ENCODE results near the gene DEF6. TPM values are rescaled to one million over a fixed set of nuclear protein-coding genes. Genes with fewer than 3 reads are reported as not detected.

DEF6 gene
- total and polyA plus RNA-seq, 2 of the 13 experiments (the other 11 are each of a cell fraction or from before 2014, with no cell fraction given): 5.2 to 10.0 TPM

- in situ Hi-C loops (cut with HindIII; ENCODE audit: extremely low pct_ligation_motif_present, low pct_unique_long_range_greater_than_20kb): no loop called here
- ATAC-seq (no peak), FAIRE-seq (no peak), DNase-seq (ENCODE audit: low spot score) (peak; percentile 40)
- no TSS peak for BruUV-seq (replicated peaks)
- intact Hi-C loops (cut with micrococcal nuclease; ENCODE audit: unreplicated experiment): loop anchor here (5.0 kb wide), 1 partner anchor 37 kb away; no protein-coding TSS in a partner anchor
- 86% methylated on average over 6 of the region's 6 CpGs for WGBS (ENCODE audit: low lambda C conversion rate)
- Histone ChIP-seq H3K4me1 (ENCODE audit: insufficient read depth, low read length) (peaks cover 51% of the 10 kb centered on the region), H3K4me2 (ENCODE audit: low read depth, low read length) (no peak overlapping the region), H3K79me2 (ENCODE audit: insufficient read depth, low read length) (peaks cover 22% of the 10 kb centered on the region), H2AFZ (ENCODE audit: low read length) (no peak overlapping the region), H3K27ac (ENCODE audit: extremely low read length, insufficient read depth, low read length) (no peak overlapping the region), H3K27me3 (ENCODE audit: control insufficient read depth in 1 of 2, insufficient read depth in 2 of 2, low read length in 2 of 2) (no peaks in the 10 kb centered on the region), H3K36me3 (replicated peaks in 1 of 2; ENCODE audit: control insufficient read depth in 1 of 2, insufficient read depth in 2 of 2, low read length in 2 of 2) (no peaks in the 10 kb centered on the region; a peak in 2 of 5 replicates), H3K9me3 (ENCODE audit: low read length) (no peaks in the 10 kb centered on the region), H3K9ac (ENCODE audit: insufficient read depth, low read depth, low read length) (no peak overlapping the region), H4K20me1 (ENCODE audit: insufficient read depth, low read length) (no peaks in the 10 kb centered on the region), H3K4me3 (replicated peaks in 1 of 3; ENCODE audit: insufficient read depth in 1 of 3, low read depth in 2 of 3, low read length in 3 of 3) (no peak overlapping the region)
- ChIA-PET CTCF (ENCODE audit: low intra/inter-chr PET ratio, low total read pairs) (no interaction called here), POLR2A (no interaction called here)
- no peak for TF ChIP-seq DPF2 (CRISPR knock-in tag; IDR thresholded peaks at IDR 0.05; ENCODE audit: borderline replicate concordance, low read depth)
- TF ChIP-seq ZNF282 (IDR thresholded peaks at IDR 0.05; ENCODE audit: partially characterized antibody): no peak
- no peak for TF ChIP-seq AGO2 (optimal IDR thresholded peaks at IDR 0.05; ENCODE audit: low read depth, low read length)
- TF ChIP-seq KLF16 (CRISPR knock-in tag; IDR thresholded peaks at IDR 0.05): no peak
- TF ChIP-seq FOSL2 (CRISPR knock-in tag; IDR thresholded peaks at IDR 0.05): peak; percentile 50
- TF ChIP-seq ARID3A (IDR thresholded peaks at IDR 0.05; ENCODE audit: low read depth, low read length): 0 out of 2 replicates have a peak, but pooled peaks have one; percentile 27
- 0 out of 2 replicates have a peak, but pooled peaks have one; percentile 15 for TF ChIP-seq CREB1 (IDR thresholded peaks at IDR 0.05)
- no peak for TF ChIP-seq CREB1 (CRISPR knock-in tag; IDR thresholded peaks at IDR 0.05)
- no peak for TF ChIP-seq XRCC5 (optimal IDR thresholded peaks at IDR 0.05; ENCODE audit: low read length)
- TF ChIP-seq TAF1 (CRISPR knock-in tag; IDR thresholded peaks at IDR 0.05): no peak
- TF ChIP-seq ZNF256 (CRISPR knock-in tag; conservative IDR thresholded peaks at IDR 0.05): no peak
- no peak for TF ChIP-seq ETS1 (CRISPR knock-in tag; IDR thresholded peaks at IDR 0.05)
- TF ChIP-seq ZIK1 (CRISPR knock-in tag; IDR thresholded peaks at IDR 0.05; ENCODE audit: borderline replicate concordance, low read depth): no peak
- no peak for TF ChIP-seq ZNF143 (CRISPR knock-in tag; IDR thresholded peaks at IDR 0.05)
- TF ChIP-seq ZNF460 (CRISPR knock-in tag; IDR thresholded peaks at IDR 0.05; ENCODE audit: borderline replicate concordance): peak; percentile 16; the same call in 1 of the 2 replicates
- TF ChIP-seq AKNA (CRISPR knock-in tag; IDR thresholded peaks at IDR 0.05; ENCODE audit: borderline replicate concordance): no peak
- TF ChIP-seq MATR3 (CRISPR knock-in tag; IDR thresholded peaks at IDR 0.05): no peak
- no peak for TF ChIP-seq NFIB (CRISPR knock-in tag; IDR thresholded peaks at IDR 0.05; ENCODE audit: borderline replicate concordance)
Observed at GRCh38 chr6:35365594-35366203, 68.1 kb downstream of the DEF6 start.

All from HepG2 (cell line).